NCI-H345 treated with DMSO at 0.1 percent for 48 hours (cell line): ENCODE data around the gene KLHL7.
"Not testable (repeated sequence)": the region's sequence is repeated elsewhere in the genome, so short reads cannot be mapped to it uniquely, and the experiment has no call there.

ENCODE experiments used
- DNase-seq: peaks from one replicate; lab custom pipeline; 2025; ENCODE audit not compliant: unreplicated experiment; lab: John Stamatoyannopoulos, UW

Gene KLHL7

GRCh38 chr7:23107781-23108180 lies 2.2 kb downstream of the KLHL7 start:
- no peak for DNase-seq

- DNase-seq = no peak
Observed at GRCh38 chr7:23108995-23109394, 3.4 kb downstream of the KLHL7 start.

GRCh38 chr7:23109470-23109869 lies 3.9 kb downstream of the KLHL7 start:
- DNase-seq = no peak

GRCh38 chr7:23114896-23115295 lies 9.3 kb downstream of the KLHL7 start:
- DNase-seq = no peak

- DNase-seq = no peak
Observed at GRCh38 chr7:23115991-23116390, 10.4 kb downstream of the KLHL7 start.

GRCh38 chr7:23117841-23118240 lies 12.3 kb downstream of the KLHL7 start:
- no peak for DNase-seq

- no peak for DNase-seq
Observed at GRCh38 chr7:23120106-23120505, 14.5 kb downstream of the KLHL7 start.

- no peak for DNase-seq
Observed at GRCh38 chr7:23121165-23121564, 15.6 kb downstream of the KLHL7 start.

GRCh38 chr7:23123007-23123406 lies 17.4 kb downstream of the KLHL7 start:
- DNase-seq = no peak

GRCh38 chr7:23123465-23123864 lies 17.9 kb downstream of the KLHL7 start:
- DNase-seq = no peak

- no peak for DNase-seq
Observed at GRCh38 chr7:23129036-23129435, 23.5 kb downstream of the KLHL7 start.

GRCh38 chr7:23131799-23132198 lies 26.2 kb downstream of the KLHL7 start:
- DNase-seq = not testable (repeated sequence)

GRCh38 chr7:23133797-23134196 lies 28.2 kb downstream of the KLHL7 start:
- no peak for DNase-seq

GRCh38 chr7:23135755-23136154 lies 30.2 kb downstream of the KLHL7 start:
- DNase-seq = no peak

- no peak for DNase-seq
Observed at GRCh38 chr7:23136216-23136615, 30.6 kb downstream of the KLHL7 start.

GRCh38 chr7:23157679-23158078 lies 52.1 kb downstream of the KLHL7 start:
- DNase-seq = no peak

GRCh38 chr7:23158546-23158945 lies 53.0 kb downstream of the KLHL7 start:
- no peak for DNase-seq

- no peak for DNase-seq
Observed at GRCh38 chr7:23161482-23161881, 55.9 kb downstream of the KLHL7 start.

- no peak for DNase-seq
Observed at GRCh38 chr7:23164846-23165245, 59.3 kb downstream of the KLHL7 start.

GRCh38 chr7:23165316-23165715 lies 59.7 kb downstream of the KLHL7 start:
- no peak for DNase-seq

GRCh38 chr7:23167691-23168090 lies 62.1 kb downstream of the KLHL7 start:
- no peak for DNase-seq

GRCh38 chr7:23168111-23168885 lies 62.7 kb downstream of the KLHL7 start:
- DNase-seq = no peak

- no peak for DNase-seq
Observed at GRCh38 chr7:23175938-23176337, 70.4 kb downstream of the KLHL7 start.
